OCI-LY1 (cell line): Measurements from ENCODE around the gene TRAPPC10.

Source experiments
- H2AFZ ChIP-seq: fragments of 200-600 bp; sonication (generic), shearing (Covaris generic); 2 replicates; pipeline ENCODE4 v1.6.0; 2014; ENCODE audit warnings: antibody characterized with exemption, mild to moderate bottlenecking, low read length
- H3F3A ChIP-seq: fragments of 200-600 bp; sonication (generic), shearing (Covaris generic); 2 replicates; pipeline ENCODE4 v1.6.0; 2014; ENCODE audit warnings: mild to moderate bottlenecking, antibody characterized with exemption, low read length, moderate library complexity; ENCODE audit not compliant: insufficient read depth
- H3K27ac ChIP-seq: fragments of 200-600 bp; sonication (generic); 2 replicates; pipeline ENCODE4 v1.5.1; 2014; ENCODE audit warnings: low read length, mixed run types, mild to moderate bottlenecking, low read depth; ENCODE audit not compliant: poor library complexity, severe bottlenecking
- H3K27me3 ChIP-seq: fragments of 200-600 bp; sonication (generic); 2 replicates; pipeline ENCODE4 v1.6.0; 2014; ENCODE audit warnings: antibody characterized with exemption, mild to moderate bottlenecking, low read length, moderate library complexity; ENCODE audit not compliant: insufficient read depth
- H3K36me3 ChIP-seq: fragments of 200-600 bp; sonication (generic); 2 replicates; pipeline ENCODE4 v1.6.1; 2014; ENCODE audit warnings: mild to moderate bottlenecking, antibody characterized with exemption, low read length, moderate library complexity, mixed read lengths; ENCODE audit not compliant: insufficient read depth
- H3K4me1 ChIP-seq: fragments of 200-600 bp; sonication (generic); 2 replicates; pipeline ENCODE4 v1.5.1; 2014; ENCODE audit warnings: mild to moderate bottlenecking, low read length, moderate library complexity; ENCODE audit not compliant: insufficient read depth, severe bottlenecking
- H3K4me2 ChIP-seq: fragments of 200-600 bp; sonication (generic), shearing (Covaris generic); 2 replicates; pipeline ENCODE4 v1.6.1; 2014; ENCODE audit warnings: low read length
- H3K4me3 ChIP-seq: fragments of 200-600 bp; sonication (generic); 2 replicates; pipeline ENCODE4 v1.5.1; 2014; ENCODE audit warnings: low read length, low read depth, mild to moderate bottlenecking, mixed read lengths; ENCODE audit not compliant: poor library complexity, severe bottlenecking
- H3K79me2 ChIP-seq: fragments of 200-600 bp; shearing (Covaris generic); 2 replicates; pipeline ENCODE4 v1.6.1; 2016; ENCODE audit warnings: mixed run types, low read length, mixed read lengths; ENCODE audit not compliant: insufficient read depth
- H3K9ac ChIP-seq: fragments of 200-600 bp; sonication (generic), shearing (Covaris generic); 2 replicates; pipeline ENCODE4 v1.6.1; 2014; ENCODE audit warnings: mild to moderate bottlenecking, low read length, mixed read lengths
- H3K9me2 ChIP-seq: fragments of 200-600 bp; sonication (generic), shearing (Covaris generic); 2 replicates; pipeline ENCODE4 v1.6.1; 2014; ENCODE audit warnings: low read depth, mild to moderate bottlenecking, low read length, mixed read lengths
- H3K9me3 ChIP-seq: fragments of 200-600 bp; shearing (Covaris generic); 2 replicates; pipeline ENCODE4 v1.6.1; 2014; ENCODE audit warnings: low read length, mixed read lengths
- H4K20me1 ChIP-seq: fragments of 200-600 bp; sonication (generic), shearing (Covaris generic); 2 replicates; pipeline ENCODE4 v1.6.0; 2016; ENCODE audit warnings: mild to moderate bottlenecking, low read length; ENCODE audit not compliant: insufficient read depth
- CTCF ChIP-seq: fragments of 200-600 bp; sonication (generic), shearing (Covaris generic); IDR thresholded peaks from 2 replicates; pipeline ENCODE4 v1.5.1; 2017; ENCODE audit warnings: mild to moderate bottlenecking, antibody characterized with exemption, low read length, moderate library complexity, mixed read lengths
- EZH2 ChIP-seq: fragments of 200-600 bp; sonication (generic), shearing (Covaris generic); IDR thresholded peaks from 2 replicates; pipeline ENCODE4 v1.8.0; 2017; ENCODE audit warnings: borderline replicate concordance, mixed run types, mild to moderate bottlenecking, antibody characterized with exemption, low read length, moderate library complexity, mixed read lengths

The TRAPPC10 gene

GRCh38 chr21:44084496-44085241, 72.6 kb downstream of the TRAPPC10 start:
- Histone ChIP-seq H3K9me2 (no peaks in the 10 kb centered on the region), H4K20me1 (no peaks in the 10 kb centered on the region), H3K27me3 (no peaks in the 10 kb centered on the region), H3K4me1 (peaks cover 12% of the 10 kb centered on the region), H3K4me3 (no peak overlapping the region), H3K27ac (no peak overlapping the region), H3F3A (no peaks in the 10 kb centered on the region), H3K9me3 (no peaks in the 10 kb centered on the region), H3K79me2 (no peaks in the 10 kb centered on the region), H3K4me2 (no peak overlapping the region), H2AFZ (no peak overlapping the region), H3K36me3 (peaks cover 78% of the 10 kb centered on the region), H3K9ac (no peak overlapping the region)
- no peak for TF ChIP-seq EZH2

DNA sequence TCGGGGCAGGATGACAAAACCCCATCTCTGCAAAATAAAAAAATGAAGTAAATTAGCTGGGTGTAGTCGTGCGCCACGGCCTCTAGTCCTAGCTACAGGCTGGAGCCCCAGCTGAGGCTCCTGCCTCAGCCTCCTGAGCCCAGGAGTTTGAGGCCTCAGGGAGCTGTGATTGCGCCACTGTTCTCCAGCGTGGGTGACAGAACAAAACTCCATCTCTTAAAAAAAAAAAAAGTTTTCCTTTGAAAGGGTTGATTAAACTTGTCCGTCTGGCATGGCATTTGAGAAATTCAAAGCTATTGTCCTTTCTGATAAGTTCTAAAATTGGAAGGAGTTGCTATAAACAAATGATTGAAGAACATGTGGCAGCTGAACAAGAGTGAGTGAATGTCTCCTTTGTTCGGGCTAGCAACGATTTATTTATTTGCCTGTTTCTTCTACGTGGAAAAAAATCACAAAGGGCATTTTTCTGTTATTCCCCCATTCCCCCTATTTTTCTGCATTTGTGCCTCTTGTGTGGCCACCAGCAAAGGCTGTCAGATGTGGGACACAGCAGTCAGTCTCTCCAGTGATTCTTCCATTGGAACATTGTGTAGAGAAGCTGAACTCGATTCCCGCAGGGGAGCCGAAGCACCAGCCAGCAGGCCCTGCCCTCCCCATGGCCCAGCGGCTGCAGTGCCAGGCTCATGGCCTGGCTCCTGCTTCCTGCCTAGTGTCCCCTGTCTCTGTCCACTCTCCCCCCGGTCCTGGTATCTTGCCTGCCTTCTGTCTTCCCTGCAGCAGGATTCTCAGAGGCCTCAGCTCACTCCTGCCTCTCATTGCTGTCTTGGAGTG, 73.6 kb downstream of the TRAPPC10 start:
- Histone ChIP-seq H3K79me2 (no peaks in the 10 kb centered on the region), H3K9ac (no peak overlapping the region), H4K20me1 (no peaks in the 10 kb centered on the region), H3K9me2 (no peaks in the 10 kb centered on the region), H3K36me3 (peaks cover 77% of the 10 kb centered on the region), H3K4me2 (no peak overlapping the region), H3F3A (no peaks in the 10 kb centered on the region), H3K9me3 (no peaks in the 10 kb centered on the region), H3K4me1 (peaks cover 22% of the 10 kb centered on the region), H3K4me3 (no peak overlapping the region), H2AFZ (no peak overlapping the region), H3K27ac (no peak overlapping the region), H3K27me3 (no peaks in the 10 kb centered on the region)
- TF ChIP-seq CTCF: no peak
- no peak for TF ChIP-seq EZH2

GRCh38 chr21:44086636-44087425, 74.7 kb downstream of the TRAPPC10 start:
- Histone ChIP-seq H3K9ac (no peak overlapping the region), H3K27me3 (no peaks in the 10 kb centered on the region), H4K20me1 (no peaks in the 10 kb centered on the region), H3K27ac (no peak overlapping the region), H3K9me2 (no peaks in the 10 kb centered on the region), H3F3A (no peaks in the 10 kb centered on the region), H2AFZ (no peak overlapping the region), H3K9me3 (no peaks in the 10 kb centered on the region), H3K79me2 (no peaks in the 10 kb centered on the region), H3K4me1 (peaks cover 22% of the 10 kb centered on the region), H3K36me3 (peaks cover 70% of the 10 kb centered on the region), H3K4me3 (no peak overlapping the region), H3K4me2 (no peak overlapping the region)
- TF ChIP-seq EZH2 (no peak), CTCF (no peak)
